ENCODE results near the gene GGA1. TPM values are rescaled to one million over a fixed set of nuclear protein-coding genes. Genes with fewer than 3 reads are reported as not detected.
"Not testable (repeated sequence)": the region's sequence is repeated elsewhere in the genome, so short reads cannot be mapped to it uniquely, and the experiment has no call there.

Gene GGA1
- total RNA-seq, 2 donors from 2014 or later, result 17.7 to 29.0 TPM

DNA sequence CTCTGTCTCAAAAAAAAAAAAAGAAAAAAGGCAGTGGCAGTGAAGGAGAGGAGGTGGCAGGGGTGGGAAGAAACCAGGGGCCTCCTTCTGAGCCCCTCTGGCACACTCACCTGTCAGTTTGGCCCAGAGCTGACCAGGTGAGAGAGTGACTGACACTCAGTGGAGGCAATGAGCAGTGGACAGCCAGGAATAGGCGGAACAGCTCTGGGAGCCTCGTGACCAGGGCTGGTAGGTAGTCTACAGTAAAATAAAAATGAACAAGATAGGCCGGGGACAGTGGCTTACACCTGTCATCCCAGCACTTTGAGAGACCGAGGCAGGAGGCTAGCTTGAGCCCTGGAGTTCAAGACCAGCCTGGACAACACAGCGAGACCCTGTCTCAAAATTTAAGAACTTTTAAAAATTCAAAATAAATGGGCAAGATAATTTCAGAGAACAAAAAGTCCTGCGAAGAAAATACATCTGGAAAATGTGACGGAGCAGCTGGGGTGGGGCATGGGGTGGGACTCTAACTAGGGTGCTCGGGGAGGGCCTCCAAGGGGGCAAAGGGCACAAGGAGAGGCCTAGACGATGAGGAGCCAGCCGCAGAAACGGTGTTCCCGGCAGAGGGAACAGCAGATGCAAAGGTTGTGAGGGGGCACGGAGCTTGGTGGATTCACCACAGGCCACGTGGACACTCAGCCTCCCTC, 46.1 kb downstream of the GGA1 start:
- H3K36me3 ChIP-seq, result no peaks in the 10 kb centered on the region

GRCh38 chr22:37655252-37655563, 46.6 kb downstream of the GGA1 start:
- Histone ChIP-seq H3K4me1 (peaks cover 0 to 18% of the 10 kb centered on the region in 2 donors), H3K9me3 (no peaks in the 10 kb centered on the region), H3K27me3 (no peaks in the 10 kb centered on the region), H3K27ac (peak overlapping the region in 1 of 2 donors; percentile 17), H3K36me3 (no peaks in the 10 kb centered on the region), H3K4me3 (no peak overlapping the region)
- TF ChIP-seq, protein P1, sequence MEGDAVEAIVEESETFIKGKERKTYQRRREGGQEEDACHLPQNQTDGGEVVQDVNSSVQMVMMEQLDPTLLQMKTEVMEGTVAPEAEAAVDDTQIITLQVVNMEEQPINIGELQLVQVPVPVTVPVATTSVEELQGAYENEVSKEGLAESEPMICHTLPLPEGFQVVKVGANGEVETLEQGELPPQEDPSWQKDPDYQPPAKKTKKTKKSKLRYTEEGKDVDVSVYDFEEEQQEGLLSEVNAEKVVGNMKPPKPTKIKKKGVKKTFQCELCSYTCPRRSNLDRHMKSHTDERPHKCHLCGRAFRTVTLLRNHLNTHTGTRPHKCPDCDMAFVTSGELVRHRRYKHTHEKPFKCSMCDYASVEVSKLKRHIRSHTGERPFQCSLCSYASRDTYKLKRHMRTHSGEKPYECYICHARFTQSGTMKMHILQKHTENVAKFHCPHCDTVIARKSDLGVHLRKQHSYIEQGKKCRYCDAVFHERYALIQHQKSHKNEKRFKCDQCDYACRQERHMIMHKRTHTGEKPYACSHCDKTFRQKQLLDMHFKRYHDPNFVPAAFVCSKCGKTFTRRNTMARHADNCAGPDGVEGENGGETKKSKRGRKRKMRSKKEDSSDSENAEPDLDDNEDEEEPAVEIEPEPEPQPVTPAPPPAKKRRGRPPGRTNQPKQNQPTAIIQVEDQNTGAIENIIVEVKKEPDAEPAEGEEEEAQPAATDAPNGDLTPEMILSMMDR (IDR thresholded peaks at IDR 0.05), result no peak
- DNase-seq (ENCODE audit: low spot score), result no peak

More for the DNA sequence above, 46.1 kb downstream of the GGA1 start:
- Histone ChIP-seq H3K4me1 (peaks cover 0 to 13% of the 10 kb centered on the region in 2 donors), H3K4me3 (no peak overlapping the region), H3K27me3 (no peaks in the 10 kb centered on the region), H3K27ac (no peak overlapping the region), H3K9me3 (no peaks in the 10 kb centered on the region)
- TF ChIP-seq, protein P1 (IDR thresholded peaks at IDR 0.05), result no peak
- DNase-seq (ENCODE audit: low spot score), result no peak

GRCh38 chr22:37656583-37656982, 47.9 kb downstream of the GGA1 start:
- not testable (repeated sequence) for H3K27me3 ChIP-seq; DNase-seq (ENCODE audit: low spot score); H3K27ac ChIP-seq; H3K36me3 ChIP-seq; H3K4me3 ChIP-seq; H3K9me3 ChIP-seq
- peaks cover 0 to 32% of the 10 kb centered on the region in 2 donors for H3K4me1 ChIP-seq

DNA sequence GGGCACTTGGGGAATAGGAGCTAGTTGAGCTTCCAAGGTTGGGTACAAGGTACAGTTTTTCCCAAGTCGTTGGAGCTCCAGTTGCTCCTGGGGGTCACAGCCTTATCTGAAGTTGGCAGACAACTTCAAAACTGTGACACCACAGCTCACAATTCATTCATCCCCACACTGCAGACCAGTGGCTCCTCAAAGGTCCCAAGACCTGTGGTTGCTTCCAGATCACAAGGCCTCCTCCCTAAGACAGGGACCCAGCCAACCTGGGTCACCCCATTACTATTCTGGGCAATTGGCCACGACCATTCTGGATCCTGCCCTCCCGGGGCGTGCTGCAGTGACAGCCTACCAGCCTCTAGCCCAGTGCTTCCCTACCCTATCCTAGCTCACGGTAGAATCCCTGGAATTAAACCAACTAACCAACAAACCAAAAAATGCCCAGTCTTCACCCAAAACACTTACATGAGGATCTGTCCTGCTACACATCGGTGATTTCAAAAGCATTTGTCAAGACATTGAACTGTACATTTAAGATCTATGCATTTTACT, 49.0 kb downstream of the GGA1 start:
- no peak for DNase-seq (ENCODE audit: low spot score)
- H3K4me1 ChIP-seq, result peaks cover 0 to 41% of the 10 kb centered on the region in 2 donors
- no peaks in the 10 kb centered on the region for H3K9me3 ChIP-seq
- H3K27ac ChIP-seq, result peak overlapping the region; percentile 77 to 81
- no peaks in the 10 kb centered on the region for H3K36me3 ChIP-seq
- H3K4me3 ChIP-seq, result peak overlapping the region; percentile 32 to 63
- H3K27me3 ChIP-seq, result no peaks in the 10 kb centered on the region
- TF ChIP-seq, protein P1 (IDR thresholded peaks at IDR 0.05), result no peak

- H3K4me1 ChIP-seq, result peaks cover 0 to 46% of the 10 kb centered on the region in 2 donors
- peak within 1 kb of the TSS; percentile 54 to 63 for H3K4me3 ChIP-seq
- H3K9me3 ChIP-seq, result no peaks in the 10 kb centered on the region
- H3K36me3 ChIP-seq, result no peaks in the 10 kb centered on the region
- TF ChIP-seq, protein P1 (IDR thresholded peaks at IDR 0.05), result no peak
- H3K27me3 ChIP-seq, result no peaks in the 10 kb centered on the region
- peak; percentile 100 for DNase-seq (ENCODE audit: low spot score)
- H3K27ac ChIP-seq, result peak within 1 kb of the TSS; percentile 77 to 81
Observed at GRCh38 chr22:37658133-37659065, 49.8 kb downstream of the GGA1 start, which contains the start of gene PDXP. Gene PDXP, plus strand, starts transcription at chr22:37658723. Its CDS starts 60 bp downstream, at chr22:37658783.
